GM23338 (cell line): ENCODE data around the gene LAMC3. TPM values are rescaled to one million over a fixed set of nuclear protein-coding genes. Genes with fewer than 3 reads are reported as not detected.

Experiments
- ATAC-seq: fragments of 200-7000 bp; cut with Tn5 transposase; 3 replicates; pipeline ENCODE4 v1.9.1; 2020
- DNase-seq: peaks from one replicate; pipeline ENCODE4 v3.0.0-alpha.2; 2015; ENCODE audit warnings: low spot score
- H2AFZ ChIP-seq: fragments of 200-600 bp; sonication (generic); 2 replicates; pipeline ENCODE4 v1.8.0; 2016; ENCODE audit warnings: antibody characterized with exemption, mild to moderate bottlenecking, moderate library complexity
- H3F3A ChIP-seq: fragments of 200-600 bp; sonication (generic); replicated peaks from 2 replicates; pipeline ENCODE4 v1.8.0; 2017; ENCODE audit warnings: antibody characterized with exemption, mixed run types, low read depth
- H3K27ac ChIP-seq: fragments of 200-600 bp; sonication (generic); 2 replicates; pipeline ENCODE4 v1.6.1; 2016; ENCODE audit warnings: low read depth
- H3K27me3 ChIP-seq: fragments of 200-600 bp; sonication (generic); 2 replicates; pipeline ENCODE4 v1.8.0; 2016; ENCODE audit warnings: mild to moderate bottlenecking, mixed run types, moderate library complexity; ENCODE audit not compliant: insufficient read depth
- H3K36me3 ChIP-seq: fragments of 200-600 bp; sonication (generic); 2 replicates; pipeline ENCODE4 v1.8.0; 2016; ENCODE audit warnings: mild to moderate bottlenecking; ENCODE audit not compliant: insufficient read depth
- H3K4me1 ChIP-seq: fragments of 200-600 bp; sonication (generic); 2 replicates; pipeline ENCODE4 v1.8.0; 2016; ENCODE audit warnings: mild to moderate bottlenecking, moderate library complexity; ENCODE audit not compliant: insufficient read depth
- H3K4me2 ChIP-seq: fragments of 200-600 bp; sonication (generic); 2 replicates; pipeline ENCODE4 v1.7.1; 2017; ENCODE audit warnings: mixed run types
- H3K4me3 ChIP-seq: fragments of 200-600 bp; sonication (generic); 2 replicates; pipeline ENCODE4 v1.6.1; 2016; ENCODE audit warnings: mixed run types
- H3K79me2 ChIP-seq: fragments of 200-600 bp; sonication (generic); replicated peaks from 2 replicates; pipeline ENCODE4 v1.8.0; 2017; ENCODE audit warnings: mild to moderate bottlenecking; ENCODE audit not compliant: insufficient read depth
- H3K9me2 ChIP-seq: fragments of 200-600 bp; sonication (generic); 2 replicates; pipeline ENCODE4 v1.8.0; 2017; ENCODE audit not compliant: insufficient read depth
- H4K20me1 ChIP-seq: fragments of 200-600 bp; sonication (generic); replicated peaks from 2 replicates; pipeline ENCODE4 v1.8.0; 2017; ENCODE audit warnings: mild to moderate bottlenecking; ENCODE audit not compliant: insufficient read depth
- H3K27ac Mint-ChIP-seq: 2 replicates; pipeline ENCODE4 v1.8.0; 2020; ENCODE audit warnings: inconsistent platforms, mild to moderate bottlenecking, moderate library complexity, mixed read lengths
- H3K27me3 Mint-ChIP-seq: 3 replicates; pipeline ENCODE4 v1.8.0; 2022; ENCODE audit warnings: low read depth, mild to moderate bottlenecking, moderate library complexity, mixed read lengths, inconsistent platforms; ENCODE audit not compliant: insufficient read depth, poor library complexity
- H3K36me3 Mint-ChIP-seq: 3 replicates; pipeline ENCODE4 v1.8.0; 2021; ENCODE audit warnings: low read depth, mild to moderate bottlenecking, inconsistent platforms, moderate library complexity, mixed read lengths
- H3K4me1 Mint-ChIP-seq: 3 replicates; pipeline ENCODE4 v1.8.0; 2020; ENCODE audit warnings: mild to moderate bottlenecking, inconsistent platforms, mixed read lengths
- H3K4me3 Mint-ChIP-seq: 3 replicates; pipeline ENCODE4 v1.8.0; 2021; ENCODE audit warnings: moderate library complexity, mild to moderate bottlenecking, inconsistent platforms, mixed read lengths
- H3K9me3 Mint-ChIP-seq: 3 replicates; pipeline ENCODE4 v1.8.0; 2020; ENCODE audit warnings: moderate library complexity, mild to moderate bottlenecking, inconsistent platforms, mixed read lengths
- NANOG ChIP-seq: IDR thresholded peaks from 2 replicates; pipeline ENCODE4 v1.6.1; 2016; ENCODE audit warnings: antibody characterized with exemption, borderline replicate concordance
- STAT1 ChIP-seq: IDR thresholded peaks from one replicate; pipeline ENCODE4 v1.6.1; 2016; ENCODE audit warnings: antibody characterized with exemption; ENCODE audit not compliant: unreplicated experiment
- polyA plus RNA-seq: library from polyadenylated mRNA; unstranded; fragments of >200 nt; fragmentation: Nextera tagmentation; extraction: Ambion mirVana; gene quantifications from 2 replicates; pipeline ENCODE4 v1.2.1, GENCODE V29; 2016
- total RNA-seq: library from RNA; depleted of rRNA; stranded (reverse); fragments of >200 nt; shearing (Covaris generic); gene quantifications from 2 replicates; pipeline ENCODE4 v1.2.3, GENCODE V29; 2014
- TF ChIP-seq, protein P1 (sequence below): fragments of 250-450 bp; sonication (Bioruptor Pico); IDR thresholded peaks from 2 replicates; pipeline ENCODE4 v1.5.0; 2020; ENCODE audit warnings: mild to moderate bottlenecking, moderate library complexity
- TF ChIP-seq, protein P2 (sequence below): IDR thresholded peaks from 2 replicates; pipeline ENCODE4 v1.6.1; 2016; ENCODE audit warnings: antibody characterized with exemption

The LAMC3 gene
- total and polyA plus RNA-seq, 2 experiments from 2014 or later = 9.0 to 27.4 TPM

DNA sequence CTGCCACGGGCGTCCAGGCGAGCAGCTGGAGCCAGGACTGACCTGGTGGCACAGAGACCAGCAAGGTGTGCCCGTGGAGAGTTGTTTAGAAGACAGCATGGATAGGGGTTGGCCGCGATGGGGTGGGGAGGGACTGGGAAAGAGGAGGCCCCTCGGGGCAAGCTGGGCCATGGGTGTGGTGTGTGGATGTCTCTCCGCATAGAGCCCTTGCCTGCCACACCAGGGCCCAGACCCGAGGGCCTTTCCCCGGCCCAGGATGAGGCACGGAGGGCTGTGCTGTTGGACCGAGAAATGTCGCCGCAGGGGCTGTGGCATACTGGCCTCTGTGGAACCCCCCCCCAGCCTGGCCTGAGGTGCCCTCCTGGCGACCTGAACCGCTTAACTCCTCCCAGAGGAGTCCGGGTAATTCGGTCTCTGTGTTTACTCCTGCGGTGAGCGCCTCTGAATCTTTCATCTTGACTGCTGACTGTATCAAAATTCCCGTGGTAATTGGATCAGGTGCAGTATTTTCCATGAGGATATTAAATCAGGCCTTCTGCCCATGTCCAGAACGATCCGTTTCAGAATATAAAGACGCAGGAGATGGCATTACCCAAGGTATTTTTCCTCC, 22.5 kb upstream of the LAMC3 start (continued):
- TF ChIP-seq, protein P1, sequence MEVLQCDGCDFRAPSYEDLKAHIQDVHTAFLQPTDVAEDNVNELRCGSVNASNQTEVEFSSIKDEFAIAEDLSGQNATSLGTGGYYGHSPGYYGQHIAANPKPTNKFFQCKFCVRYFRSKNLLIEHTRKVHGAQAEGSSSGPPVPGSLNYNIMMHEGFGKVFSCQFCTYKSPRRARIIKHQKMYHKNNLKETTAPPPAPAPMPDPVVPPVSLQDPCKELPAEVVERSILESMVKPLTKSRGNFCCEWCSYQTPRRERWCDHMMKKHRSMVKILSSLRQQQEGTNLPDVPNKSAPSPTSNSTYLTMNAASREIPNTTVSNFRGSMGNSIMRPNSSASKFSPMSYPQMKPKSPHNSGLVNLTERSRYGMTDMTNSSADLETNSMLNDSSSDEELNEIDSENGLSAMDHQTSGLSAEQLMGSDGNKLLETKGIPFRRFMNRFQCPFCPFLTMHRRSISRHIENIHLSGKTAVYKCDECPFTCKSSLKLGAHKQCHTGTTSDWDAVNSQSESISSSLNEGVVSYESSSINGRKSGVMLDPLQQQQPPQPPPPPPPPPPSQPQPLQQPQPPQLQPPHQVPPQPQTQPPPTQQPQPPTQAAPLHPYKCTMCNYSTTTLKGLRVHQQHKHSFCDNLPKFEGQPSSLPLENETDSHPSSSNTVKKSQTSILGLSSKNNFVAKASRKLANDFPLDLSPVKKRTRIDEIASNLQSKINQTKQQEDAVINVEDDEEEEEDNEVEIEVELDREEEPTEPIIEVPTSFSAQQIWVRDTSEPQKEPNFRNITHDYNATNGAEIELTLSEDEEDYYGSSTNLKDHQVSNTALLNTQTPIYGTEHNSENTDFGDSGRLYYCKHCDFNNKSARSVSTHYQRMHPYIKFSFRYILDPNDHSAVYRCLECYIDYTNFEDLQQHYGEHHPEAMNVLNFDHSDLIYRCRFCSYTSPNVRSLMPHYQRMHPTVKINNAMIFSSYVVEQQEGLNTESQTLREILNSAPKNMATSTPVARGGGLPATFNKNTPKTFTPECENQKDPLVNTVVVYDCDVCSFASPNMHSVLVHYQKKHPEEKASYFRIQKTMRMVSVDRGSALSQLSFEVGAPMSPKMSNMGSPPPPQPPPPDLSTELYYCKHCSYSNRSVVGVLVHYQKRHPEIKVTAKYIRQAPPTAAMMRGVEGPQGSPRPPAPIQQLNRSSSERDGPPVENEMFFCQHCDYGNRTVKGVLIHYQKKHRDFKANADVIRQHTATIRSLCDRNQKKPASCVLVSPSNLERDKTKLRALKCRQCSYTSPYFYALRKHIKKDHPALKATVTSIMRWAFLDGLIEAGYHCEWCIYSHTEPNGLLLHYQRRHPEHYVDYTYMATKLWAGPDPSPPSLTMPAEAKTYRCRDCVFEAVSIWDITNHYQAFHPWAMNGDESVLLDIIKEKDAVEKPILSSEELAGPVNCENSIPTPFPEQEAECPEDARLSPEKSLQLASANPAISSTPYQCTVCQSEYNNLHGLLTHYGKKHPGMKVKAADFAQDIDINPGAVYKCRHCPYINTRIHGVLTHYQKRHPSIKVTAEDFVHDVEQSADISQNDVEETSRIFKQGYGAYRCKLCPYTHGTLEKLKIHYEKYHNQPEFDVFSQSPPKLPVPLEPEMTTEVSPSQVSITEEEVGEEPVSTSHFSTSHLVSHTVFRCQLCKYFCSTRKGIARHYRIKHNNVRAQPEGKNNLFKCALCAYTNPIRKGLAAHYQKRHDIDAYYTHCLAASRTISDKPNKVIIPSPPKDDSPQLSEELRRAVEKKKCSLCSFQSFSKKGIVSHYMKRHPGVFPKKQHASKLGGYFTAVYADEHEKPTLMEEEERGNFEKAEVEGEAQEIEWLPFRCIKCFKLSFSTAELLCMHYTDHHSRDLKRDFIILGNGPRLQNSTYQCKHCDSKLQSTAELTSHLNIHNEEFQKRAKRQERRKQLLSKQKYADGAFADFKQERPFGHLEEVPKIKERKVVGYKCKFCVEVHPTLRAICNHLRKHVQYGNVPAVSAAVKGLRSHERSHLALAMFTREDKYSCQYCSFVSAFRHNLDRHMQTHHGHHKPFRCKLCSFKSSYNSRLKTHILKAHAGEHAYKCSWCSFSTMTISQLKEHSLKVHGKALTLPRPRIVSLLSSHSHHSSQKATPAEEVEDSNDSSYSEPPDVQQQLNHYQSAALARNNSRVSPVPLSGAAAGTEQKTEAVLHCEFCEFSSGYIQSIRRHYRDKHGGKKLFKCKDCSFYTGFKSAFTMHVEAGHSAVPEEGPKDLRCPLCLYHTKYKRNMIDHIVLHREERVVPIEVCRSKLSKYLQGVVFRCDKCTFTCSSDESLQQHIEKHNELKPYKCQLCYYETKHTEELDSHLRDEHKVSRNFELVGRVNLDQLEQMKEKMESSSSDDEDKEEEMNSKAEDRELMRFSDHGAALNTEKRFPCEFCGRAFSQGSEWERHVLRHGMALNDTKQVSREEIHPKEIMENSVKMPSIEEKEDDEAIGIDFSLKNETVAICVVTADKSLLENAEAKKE (CRISPR knock-in tag) = no peak
- TF ChIP-seq NANOG = no peak
- TF ChIP-seq, protein P2, sequence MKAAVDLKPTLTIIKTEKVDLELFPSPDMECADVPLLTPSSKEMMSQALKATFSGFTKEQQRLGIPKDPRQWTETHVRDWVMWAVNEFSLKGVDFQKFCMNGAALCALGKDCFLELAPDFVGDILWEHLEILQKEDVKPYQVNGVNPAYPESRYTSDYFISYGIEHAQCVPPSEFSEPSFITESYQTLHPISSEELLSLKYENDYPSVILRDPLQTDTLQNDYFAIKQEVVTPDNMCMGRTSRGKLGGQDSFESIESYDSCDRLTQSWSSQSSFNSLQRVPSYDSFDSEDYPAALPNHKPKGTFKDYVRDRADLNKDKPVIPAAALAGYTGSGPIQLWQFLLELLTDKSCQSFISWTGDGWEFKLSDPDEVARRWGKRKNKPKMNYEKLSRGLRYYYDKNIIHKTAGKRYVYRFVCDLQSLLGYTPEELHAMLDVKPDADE = no peak

DNA sequence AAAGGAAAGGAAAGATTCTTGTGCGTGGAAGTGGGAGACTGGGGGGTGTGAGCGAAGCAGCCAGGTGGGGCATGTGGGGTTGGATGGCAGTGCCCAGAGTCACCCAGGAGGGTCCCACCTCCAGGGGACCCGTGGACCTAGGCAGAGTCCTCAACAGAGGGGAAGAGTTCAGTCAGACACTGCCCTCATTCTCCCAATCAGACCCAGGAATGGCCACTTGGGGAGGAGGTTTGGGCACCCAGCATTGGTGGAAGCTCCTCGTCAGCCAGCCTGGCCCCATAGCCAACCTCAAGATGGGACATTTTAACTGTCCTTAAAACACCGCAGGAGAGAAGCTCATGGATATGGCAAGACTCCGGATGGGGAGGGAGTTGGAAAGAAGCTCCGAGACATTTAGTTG, 21.9 kb upstream of the LAMC3 start:
- Histone ChIP-seq H3K36me3 (no peaks in the 10 kb centered on the region), H3F3A (no peaks in the 10 kb centered on the region), H3K27me3 (no peaks in the 10 kb centered on the region), H3K4me2 (no peak overlapping the region), H3K4me3 (no peak overlapping the region), H3K79me2 (no peaks in the 10 kb centered on the region), H4K20me1 (no peaks in the 10 kb centered on the region), H3K9me2 (no peaks in the 10 kb centered on the region), H3K4me1 (peaks cover 11% of the 10 kb centered on the region; the same call in 1 of the 2 replicates), H3K27ac (no peak overlapping the region), H2AFZ (peak overlapping the region; percentile 52; the same call in 1 of the 2 replicates)
- TF ChIP-seq STAT1 = no peak
- H3K9me3 Mint-ChIP-seq = no peaks in the 10 kb centered on the region
- ATAC-seq (no peak), DNase-seq (no peak)
- peaks cover 16% of the 10 kb centered on the region for H3K4me1 Mint-ChIP-seq
- no peak overlapping the region for H3K4me3 Mint-ChIP-seq
- no peaks in the 10 kb centered on the region for H3K36me3 Mint-ChIP-seq
- H3K27me3 Mint-ChIP-seq = peaks cover 17% of the 10 kb centered on the region
- H3K27ac Mint-ChIP-seq = no peak overlapping the region
